DMS153 treated with DMSO at 0.1 percent for 48 hours (cell line): ENCODE data around the gene CMTM4.
"Not testable (repeated sequence)": the region's sequence is repeated elsewhere in the genome, so short reads cannot be mapped to it uniquely, and the experiment has no call there.

ENCODE experiments used
- DNase-seq: peaks from one replicate; lab custom pipeline; 2025; ENCODE audit not compliant: unreplicated experiment; lab: John Stamatoyannopoulos, UW

CMTM4 gene

DNA sequence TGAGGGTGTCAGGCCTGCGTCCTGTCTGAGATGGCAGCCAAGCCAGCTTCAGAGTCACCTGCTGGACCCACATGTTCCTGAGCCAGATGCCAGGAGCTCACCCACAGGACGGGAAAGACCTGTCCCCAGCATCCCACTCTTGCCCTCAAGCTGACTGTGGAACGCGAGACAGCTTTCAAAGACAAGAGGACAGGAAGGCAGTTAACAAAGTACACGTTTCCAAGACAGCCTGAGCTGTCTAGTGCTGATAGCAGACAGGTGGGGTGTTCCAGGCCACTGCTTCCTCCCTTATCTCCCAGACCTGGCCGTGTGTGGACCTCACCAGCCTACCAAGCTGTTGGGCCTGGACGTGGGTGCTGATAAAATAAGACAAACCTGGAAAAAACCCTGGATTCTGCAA, 78.8 kb downstream of the CMTM4 start:
- DNase-seq, result no peak

DNA sequence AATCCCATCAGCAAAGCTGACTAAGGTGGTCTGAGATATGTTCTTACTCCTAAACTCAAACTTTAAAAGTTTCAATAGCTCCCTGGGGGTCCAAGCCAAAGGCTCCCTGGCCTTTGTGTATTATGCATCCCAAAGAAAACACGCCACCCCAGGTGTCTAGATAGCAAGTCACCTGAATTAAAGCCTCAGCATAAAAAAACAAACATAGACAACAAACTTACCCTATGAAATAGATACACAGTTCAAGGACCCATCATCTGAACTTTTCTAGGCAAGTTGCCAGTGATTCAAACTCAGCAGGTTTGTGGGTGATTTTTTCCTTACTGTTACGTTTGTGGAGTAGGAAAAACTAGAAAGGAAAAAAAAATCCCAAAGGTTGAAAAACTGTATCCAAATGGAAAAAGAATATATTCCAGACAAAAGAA, 79.5 kb downstream of the CMTM4 start:
- DNase-seq, result no peak

DNA sequence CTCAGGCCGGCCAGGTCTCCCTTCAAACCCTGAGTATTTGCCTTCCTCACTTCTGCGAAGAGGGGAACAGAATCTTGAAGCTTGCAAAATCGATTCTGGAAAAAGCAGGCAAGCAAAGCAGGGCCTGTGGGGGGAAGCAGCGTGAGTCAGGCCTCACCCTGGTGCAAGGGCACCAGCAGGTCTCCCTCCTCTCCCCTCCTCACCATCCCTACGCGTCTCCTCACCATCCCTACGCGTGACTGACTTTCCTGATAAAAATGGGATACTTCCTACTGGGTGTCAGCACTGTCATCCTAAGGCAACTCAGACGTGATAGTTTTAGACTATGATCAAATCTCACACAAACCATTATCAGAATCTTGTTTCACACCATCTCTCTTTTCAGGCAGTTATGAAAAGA, 80.0 kb downstream of the CMTM4 start:
- no peak for DNase-seq

DNA sequence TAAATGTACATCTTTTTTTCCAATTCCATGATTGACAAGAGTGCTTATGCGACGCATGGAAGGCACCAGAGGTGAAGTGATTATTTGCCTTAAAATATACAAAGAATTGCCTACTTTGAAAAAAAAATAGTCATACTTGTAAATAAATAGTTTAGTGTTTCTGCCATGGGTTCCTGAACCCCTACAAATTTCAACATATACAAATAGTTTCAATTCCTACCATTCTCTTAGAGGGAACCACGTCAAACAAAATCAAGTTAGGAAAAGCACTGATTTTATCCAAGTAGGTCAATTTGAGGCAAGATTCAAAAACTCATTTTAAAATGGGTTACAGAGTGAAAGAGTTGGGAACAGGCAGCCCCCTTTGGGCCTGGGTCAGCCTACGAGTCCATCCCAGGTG, 80.4 kb downstream of the CMTM4 start:
- no peak for DNase-seq

DNA sequence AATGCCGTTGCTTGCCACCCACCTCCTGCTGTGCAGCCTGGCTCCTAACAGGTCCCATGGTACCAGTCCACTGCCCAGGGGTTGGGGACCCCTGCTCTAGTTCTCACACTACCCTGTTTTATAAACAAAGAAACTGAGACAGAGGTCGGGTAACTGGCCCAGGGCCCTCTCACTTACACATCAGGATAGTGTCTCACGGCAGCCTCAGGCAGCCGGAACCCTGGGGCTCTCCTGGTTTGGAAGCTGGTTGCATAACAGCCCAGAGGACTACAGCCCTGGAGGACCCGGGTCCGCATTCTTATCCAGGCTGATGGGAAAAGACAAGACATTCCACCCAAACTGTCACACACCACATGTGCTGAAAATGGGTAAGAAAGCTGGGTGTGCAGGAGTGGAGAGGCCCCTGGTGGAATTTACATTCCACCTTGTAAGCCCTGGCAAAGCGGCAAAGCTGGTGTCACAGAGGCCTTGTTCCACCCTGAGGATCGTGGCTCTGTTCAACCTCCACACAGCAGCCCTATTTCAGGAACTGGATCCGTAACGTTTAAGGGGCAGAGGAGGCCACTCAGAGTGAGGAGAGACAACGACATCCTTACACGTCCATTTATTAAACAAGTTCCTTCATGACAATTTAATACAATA, 82.3 kb downstream of the CMTM4 start:
- no peak for DNase-seq

DNA sequence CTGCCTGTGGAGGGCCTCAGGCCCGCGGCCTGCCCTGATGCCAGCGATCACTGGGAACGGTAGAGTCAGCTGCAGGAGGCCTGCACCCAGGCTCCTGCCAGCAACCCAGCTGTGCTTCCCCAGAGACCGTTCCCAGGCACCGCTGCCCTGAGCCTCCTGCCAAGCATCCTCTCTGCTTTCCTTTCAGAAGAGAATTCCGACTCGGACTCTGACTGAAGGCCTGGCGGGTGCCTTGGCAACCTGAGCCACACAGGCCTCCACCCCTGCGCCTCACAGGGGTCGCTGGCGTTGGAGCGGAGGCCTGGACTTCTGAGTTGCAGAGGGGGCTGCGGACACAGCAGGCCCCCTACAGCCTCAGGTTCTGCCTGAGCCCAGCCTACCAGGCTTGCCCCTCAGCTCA, 84.1 kb downstream of the CMTM4 start:
- DNase-seq, result no peak

DNA sequence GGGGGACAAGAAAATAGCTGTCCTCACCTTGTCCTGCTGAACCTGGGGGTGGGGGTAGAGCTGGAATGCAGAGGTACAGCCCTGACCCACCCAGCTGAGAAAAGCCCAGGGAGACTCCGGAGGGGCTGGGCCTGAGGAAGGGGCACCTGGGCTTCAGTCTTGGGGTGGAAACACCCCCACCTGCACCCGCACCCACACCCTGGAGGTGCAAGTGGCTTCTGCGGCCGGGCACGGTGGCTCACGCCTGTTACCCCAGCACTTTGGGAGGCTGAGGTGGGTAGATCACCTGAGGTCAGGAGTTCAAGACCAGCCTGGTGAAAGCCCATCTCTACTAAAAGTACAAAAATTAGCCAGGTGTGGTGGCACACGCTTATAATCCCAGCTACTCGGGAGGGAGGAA, 84.6 kb downstream of the CMTM4 start:
- not testable (repeated sequence) for DNase-seq

DNA sequence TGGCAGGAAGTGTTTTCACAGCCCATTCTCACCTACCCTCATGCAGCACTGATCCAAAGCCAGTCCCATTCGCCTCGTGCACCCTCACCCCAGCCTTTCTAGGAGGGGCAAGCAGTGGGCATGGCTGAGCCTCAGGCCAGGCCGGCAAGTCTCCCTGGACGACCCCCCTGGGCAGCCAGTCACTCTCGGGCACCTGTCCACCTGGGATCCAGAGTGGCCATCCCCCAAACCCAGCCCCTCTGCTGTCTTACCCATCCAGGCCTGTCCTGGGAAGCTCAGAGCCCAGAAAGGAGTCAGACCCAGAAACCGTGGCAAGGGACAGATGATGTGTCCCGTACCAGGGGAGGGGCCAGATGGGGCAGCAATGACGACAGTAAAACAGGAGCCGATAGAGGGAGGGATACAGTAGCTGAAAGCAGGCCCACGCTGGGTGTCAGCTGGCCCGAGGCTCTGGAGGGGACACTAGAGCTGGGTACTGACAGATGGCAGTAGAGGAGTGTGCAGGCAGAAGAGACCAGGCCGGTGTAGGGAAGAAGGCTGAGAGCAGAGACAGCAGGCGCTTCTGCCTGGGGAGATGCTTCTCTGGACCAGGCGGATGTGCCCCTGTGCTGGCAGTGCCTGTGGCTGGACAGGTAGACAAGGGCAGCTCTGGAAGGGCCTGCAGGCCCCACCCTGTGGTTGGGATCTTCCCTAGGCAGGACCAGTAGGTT, 86.3 kb downstream of the CMTM4 start:
- DNase-seq, result no peak

DNA sequence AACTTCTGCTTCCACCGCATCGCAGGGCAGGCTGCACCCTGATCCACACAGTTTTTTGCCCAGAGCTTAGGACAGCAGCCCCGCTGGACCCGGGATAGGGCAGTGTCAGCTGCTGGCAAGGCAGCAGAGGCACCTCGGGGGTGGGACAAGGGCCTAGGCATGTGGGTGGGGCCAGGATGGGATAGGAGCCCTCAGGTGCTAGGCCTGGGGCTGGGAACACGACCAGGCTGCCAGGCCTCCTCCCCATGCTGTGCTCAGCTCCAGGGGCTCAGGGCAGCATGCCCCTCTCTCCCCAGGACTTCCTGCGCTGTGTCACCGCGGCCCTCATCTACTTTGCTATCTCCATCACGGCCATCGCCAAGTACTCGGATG, 87.4 kb downstream of the CMTM4 start:
- DNase-seq, result no peak

DNA sequence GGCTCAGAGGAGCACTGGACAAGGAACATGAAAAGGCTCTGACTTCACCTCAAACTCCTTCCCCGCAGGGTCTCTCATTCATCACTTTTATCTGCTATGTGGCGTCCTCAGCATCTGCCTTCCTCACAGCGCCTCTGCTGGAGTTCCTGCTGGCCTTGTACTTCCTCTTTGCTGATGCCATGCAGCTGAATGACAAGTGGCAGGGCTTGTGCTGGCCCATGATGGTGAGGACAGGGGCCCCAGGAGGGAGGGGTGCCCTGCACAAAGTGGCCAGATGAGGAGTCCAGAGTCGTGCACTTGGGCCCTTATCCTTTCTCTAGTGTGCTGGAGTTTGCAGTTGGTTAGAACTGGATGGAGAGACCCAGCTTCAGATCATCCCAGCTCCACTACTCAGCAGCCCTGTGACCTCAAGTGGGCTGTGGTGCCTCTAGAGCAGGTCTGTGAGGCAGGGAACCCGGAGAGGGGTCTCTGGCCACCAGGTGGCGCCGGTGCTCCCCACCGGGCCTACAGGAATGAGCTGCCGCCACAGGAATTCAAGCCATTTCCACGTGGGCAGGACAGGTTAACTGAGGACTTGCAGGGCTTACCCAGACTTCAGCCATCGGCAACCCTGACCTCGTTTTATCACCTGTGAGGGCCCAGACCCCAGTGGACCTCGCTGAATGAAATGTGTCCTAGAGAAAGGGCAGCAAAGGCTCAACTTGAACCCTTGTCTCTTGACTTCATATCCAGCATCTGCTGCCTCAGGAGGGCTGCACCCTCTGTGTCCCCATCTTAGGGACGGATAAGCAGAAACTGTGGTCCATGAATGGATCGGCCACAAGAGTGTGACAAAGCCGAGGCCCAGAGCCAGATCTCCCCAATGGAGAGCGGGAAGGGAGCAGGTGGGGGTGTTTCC, 88.1 kb downstream of the CMTM4 start:
- peak; percentile 62 for DNase-seq

DNA sequence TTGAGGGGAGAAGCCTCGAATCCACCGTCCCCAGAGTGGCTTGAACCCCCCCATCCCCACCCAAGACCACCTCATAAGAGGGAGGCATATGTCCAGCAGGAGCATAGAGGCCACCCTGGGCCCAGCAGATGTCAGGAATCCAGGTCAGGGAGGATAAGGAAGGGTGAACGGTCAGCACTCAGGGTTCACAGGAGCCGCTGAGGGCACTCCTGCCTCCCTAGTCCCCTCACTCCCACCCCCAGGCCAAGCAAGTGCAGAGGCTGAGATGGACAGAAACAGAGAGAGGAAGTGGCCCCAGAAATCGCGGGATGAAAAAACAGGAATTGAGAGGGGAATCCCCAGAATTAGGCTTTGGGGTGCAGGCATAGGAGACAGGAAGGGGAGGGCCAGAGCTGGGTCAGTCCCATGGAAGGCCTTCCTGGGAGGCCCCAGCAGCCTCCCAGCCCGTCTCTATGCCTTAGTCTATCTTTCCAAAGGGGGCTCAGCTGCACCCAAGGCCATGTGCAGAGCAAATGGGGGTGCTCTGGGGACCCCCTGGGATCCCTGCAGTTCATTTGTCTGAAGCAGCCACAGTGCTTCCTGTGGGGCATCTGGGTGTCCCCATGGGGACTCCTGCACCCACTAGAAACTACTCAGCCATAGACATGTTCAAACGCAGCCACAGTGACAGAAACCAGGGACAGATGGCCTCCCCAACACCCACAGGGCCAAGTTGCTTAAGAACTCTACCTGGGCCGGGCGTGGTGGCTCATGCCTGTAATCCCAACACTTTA, 90.4 kb downstream of the CMTM4 start:
- no peak for DNase-seq

DNA sequence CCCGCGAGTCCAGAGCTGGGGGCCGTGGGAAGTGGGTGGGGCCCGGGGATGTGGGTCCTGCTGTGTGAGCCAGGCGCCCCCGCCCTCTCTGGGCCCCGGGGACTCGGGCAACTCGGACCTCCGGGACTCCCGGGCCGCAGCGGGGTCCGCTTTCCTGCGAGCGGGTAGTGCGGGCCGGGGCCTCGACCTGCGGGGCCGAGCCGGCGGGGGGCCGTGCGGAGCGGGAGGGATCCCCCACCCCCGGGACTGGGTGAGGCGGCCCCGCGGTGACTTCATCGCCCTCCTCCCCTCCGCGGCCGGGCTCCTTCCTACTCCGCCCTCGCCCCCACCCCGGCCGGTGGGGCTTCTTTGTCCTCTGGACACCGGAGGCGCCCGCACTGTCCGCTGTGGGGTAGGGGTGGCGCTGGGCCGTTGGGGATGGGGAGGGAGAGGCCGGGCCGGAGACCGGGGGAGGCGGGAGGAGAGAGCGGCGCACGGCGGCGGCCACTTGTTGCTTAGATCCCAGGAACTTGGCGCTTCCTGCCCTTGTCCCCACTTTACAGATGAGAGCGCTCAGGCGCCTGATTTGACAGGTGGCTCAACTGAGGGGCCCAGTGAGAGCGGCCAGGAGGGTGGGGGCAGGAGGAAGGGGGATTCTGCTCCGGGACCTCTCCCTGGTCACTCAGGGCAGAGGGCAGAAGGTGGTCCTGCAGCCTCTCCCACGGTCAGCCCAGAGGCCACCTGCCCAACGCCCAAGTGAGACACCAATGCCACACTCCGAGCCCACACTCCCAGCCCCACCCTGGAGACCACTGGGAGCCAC, 91.2 kb downstream of the CMTM4 start:
- DNase-seq, result no peak

DNA sequence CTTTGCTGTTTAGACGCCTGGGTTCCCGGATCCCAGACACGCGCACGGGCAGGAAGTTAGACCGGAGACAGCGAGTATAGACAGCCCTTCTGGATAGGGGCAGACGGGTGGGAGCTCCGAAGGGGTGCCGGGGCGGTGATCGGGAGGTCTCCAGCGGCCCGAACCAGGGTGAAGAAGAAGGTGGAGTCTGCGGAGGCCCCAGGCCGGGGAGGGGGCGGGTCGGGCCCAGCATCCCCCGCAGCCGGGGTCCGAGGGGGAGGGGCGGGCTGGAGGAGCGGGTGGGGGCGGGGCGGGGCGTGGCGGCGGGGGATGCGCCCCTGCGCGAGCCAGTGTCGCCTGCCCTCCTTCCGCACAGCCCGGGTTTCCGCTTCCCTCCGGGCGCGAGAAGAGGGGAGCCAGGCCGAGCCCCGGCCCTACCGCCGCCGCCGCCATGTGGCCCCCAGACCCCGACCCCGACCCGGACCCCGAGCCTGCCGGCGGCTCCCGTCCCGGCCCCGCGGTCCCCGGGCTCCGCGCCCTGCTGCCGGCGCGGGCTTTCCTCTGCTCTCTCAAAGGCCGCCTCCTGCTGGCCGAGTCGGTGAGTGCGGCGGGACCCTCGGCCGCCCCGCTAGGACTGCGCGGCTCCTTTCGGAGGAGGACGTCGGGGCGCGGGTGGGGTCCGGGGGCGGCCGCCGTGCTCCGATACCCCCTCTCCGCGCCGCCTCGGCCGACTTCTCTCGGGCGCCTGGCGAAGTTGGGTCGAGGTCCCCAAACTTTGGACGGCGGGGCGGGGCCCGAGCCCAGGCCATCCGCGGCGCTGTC, 92.0 kb downstream of the CMTM4 start, which contains the start of gene CMTM3:
Gene CMTM3, plus strand, starts transcription at position 329 of the 801 bp plus-strand sequence. Its CDS starts 102 bp downstream, at position 431.
- no peak for DNase-seq

DNA sequence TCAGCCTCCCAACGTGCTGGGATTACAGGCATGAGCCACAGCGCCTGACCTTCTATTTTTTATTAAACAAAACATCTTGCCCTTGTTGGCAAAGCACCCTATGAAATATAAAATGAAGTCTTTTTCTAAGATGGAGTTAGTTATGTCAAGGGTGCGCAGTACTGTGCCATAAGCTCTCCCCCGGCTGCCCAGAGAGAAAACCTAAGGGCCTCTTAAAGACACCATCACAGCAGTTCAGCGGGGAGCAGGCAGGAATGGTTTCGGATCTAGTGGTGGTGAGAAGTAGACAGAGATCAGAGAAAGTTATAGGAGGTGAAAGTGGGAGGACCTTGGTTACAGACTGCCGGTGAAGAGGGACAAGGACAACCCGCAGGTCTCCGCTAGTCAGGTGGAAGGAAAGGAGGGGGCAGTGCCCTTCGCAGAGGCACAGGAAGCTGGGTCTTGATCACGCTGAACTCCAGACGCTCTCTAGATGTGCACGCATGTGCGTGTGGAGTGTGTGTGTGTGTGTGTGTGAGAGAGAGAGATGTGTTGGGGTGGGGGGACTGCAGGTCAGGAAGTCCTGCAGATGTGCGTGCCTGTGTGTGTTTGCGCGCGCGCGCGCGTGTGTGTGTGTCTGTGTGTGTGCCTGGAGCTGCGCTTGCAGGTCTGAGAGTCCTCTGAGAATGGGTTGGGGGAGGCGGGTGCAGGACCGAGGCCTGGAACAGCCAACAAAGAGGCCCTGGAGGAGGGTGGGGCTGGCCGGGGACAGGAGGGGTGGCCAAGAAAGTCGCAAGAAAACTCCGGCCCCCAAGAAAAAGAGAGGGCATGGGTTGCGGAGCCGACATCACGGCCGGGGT, 92.8 kb downstream of the CMTM4 start:
- DNase-seq, result no peak

DNA sequence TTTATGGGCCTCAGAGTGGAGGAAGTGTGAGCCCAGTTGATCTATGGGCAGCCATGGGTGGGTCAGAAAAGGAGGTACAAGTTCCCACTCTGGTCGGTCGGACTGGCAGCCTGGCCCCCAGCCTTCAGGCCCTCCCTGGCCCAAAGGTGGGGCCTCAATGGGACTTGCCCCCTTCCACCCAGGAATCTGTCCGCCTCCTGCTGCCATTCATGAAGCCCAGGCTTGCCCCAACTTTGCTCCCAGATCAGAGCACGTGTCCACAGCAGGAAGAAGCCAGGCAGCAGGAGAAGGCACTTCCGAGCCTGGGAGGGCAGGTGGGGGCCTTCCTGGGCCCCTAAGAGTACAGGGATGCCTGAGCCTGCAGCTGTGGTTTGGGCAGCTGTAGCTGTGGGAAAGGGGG, 95.1 kb downstream of the CMTM4 start:
- DNase-seq, result no peak

DNA sequence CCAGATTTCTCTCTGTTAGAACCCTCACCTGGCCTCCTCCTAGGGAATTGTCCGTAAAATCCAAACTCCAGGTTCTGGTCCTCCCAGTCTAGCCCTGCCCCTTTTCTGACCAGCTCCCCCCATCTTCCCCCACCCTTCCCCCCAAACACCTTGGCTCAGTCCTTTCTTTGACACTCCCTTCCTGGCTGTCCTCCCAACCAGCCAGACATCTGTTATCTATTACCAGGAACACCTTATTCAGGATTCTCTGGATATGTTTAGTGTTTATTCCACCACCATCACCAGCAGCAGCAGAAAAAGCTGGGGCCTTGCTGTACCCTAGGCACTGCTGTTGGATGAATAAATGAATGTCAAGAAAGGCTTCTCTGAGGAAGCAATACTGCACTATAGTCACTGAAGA, 96.1 kb downstream of the CMTM4 start:
- DNase-seq, result no peak

DNA sequence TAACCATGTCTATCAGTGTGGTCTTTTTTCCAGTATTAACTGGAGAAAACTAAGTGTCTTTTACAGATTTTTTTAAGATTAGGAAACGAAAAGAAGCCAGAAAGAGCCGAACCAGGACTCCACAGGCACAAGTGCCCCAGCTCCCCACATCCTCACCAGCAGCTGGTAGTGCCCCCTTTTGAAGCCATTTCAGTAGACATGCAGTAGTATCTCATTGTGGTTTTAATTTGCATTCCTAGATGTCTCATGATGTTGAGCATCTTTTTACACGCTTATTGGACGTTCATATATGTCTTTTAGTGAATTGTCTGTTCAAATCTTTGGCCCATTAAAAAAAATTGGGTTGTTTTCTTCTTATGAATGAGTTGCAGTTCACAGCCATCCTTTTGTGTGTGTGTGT, 96.8 kb downstream of the CMTM4 start:
- DNase-seq, result no peak

DNA sequence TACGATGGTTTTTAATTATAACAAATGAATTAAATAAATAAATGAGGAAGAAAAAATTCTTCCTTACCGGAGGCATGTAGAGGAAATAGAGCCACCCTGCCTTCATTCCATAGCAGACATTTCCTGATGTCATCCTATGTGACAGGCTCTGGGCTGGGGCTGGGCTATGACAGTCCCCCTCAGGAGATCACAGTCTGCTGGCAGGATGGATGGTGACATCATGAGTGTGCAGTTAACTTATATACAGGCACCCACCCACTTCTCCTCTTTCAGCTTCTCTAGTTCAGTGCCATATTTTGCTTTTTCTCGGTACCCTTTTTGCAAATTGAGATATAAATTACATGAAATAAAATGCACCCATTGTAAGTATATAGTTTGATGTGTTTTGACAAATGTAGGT, 98.4 kb downstream of the CMTM4 start:
- DNase-seq, result no peak
